WTC11 (cell line): ENCODE measurements around the gene ITPK1.

ENCODE experiments used
- CTCF ChIP-seq: fragments of 200-600 bp; IDR thresholded peaks from 2 replicates; pipeline ENCODE4 v1.8.0; 2022; ENCODE audit warnings: antibody characterized with exemption
- IRF2 ChIP-seq: sonication (generic); formaldehyde crosslinking; IDR thresholded peaks from 2 replicates; pipeline ENCODE4 v1.8.0; 2022; ENCODE audit warnings: low read depth, missing genetic modification reagents, borderline replicate concordance
- JAZF1 ChIP-seq: fragments of 250-450 bp; sonication (Bioruptor Pico); IDR thresholded peaks from 2 replicates; pipeline ENCODE4 v1.9.0; 2021; ENCODE audit warnings: moderate library complexity, mild to moderate bottlenecking, inconsistent platforms
- MAX ChIP-seq: sonication (generic); formaldehyde crosslinking; IDR thresholded peaks from 2 replicates; pipeline ENCODE4 v1.8.0; 2022; ENCODE audit warnings: mild to moderate bottlenecking, missing genetic modification reagents
- MLX ChIP-seq: sonication (generic); formaldehyde crosslinking; IDR thresholded peaks from 2 replicates; pipeline ENCODE4 v1.8.1; 2023; ENCODE audit warnings: mild to moderate bottlenecking, missing genetic modification reagents, moderate library complexity
- RELA ChIP-seq: sonication (generic); formaldehyde crosslinking; IDR thresholded peaks from 2 replicates; pipeline ENCODE4 v1.8.1; 2022; ENCODE audit warnings: missing genetic modification reagents, mild to moderate bottlenecking, borderline replicate concordance
- SP1 ChIP-seq: sonication (generic); formaldehyde crosslinking; conservative IDR thresholded peaks from 2 replicates; pipeline ENCODE4 v1.8.1; 2022; ENCODE audit warnings: missing genetic modification reagents
- TEAD1 ChIP-seq: sonication (generic); formaldehyde crosslinking; IDR thresholded peaks from 2 replicates; pipeline ENCODE4 v1.8.0; 2022; ENCODE audit warnings: mild to moderate bottlenecking, missing genetic modification reagents

DNA sequence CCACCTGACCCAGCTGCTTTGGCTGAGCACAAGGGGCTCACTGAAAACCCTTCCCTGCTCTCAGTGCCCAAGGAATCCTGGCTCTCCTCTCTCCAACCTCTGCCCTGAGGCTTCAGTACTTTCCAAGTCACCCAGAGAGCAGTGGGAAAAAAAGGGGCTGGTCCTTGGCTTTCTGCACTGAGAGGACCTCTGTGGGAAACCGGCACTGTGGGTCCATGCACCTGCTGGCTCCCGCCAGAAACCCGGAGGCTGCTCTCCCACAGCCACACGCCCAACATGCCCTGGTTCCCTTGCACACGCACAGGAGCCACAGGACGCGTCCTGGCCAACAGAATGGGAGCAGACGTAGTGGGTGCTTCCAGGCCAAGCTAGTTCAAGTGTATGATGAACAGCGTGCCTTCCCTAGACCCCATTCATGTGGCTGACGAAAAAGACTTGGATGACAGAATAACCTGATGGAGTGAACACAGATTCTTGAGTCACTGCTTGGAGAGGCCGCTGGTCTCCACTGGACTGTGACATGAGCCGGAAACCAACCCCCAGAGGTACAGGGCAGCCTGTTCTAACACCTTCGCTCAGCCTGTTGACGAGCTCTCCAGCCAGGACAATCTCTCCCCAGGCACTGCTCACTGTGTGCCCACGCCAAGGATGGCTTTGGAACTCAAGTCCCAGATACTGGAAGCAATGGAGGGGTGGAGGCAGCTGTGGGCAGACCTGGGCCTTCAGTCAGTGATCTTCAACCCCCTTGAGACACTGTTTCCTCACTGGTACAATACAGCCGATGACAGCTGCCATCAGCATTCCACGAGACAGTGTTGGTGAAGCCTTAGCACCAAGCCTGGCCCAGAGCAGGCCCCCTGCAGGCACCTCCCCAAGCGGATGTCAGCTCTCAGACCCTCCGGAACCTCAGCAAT is 87.7 kb downstream of the ITPK1 start:
- no peak for TF ChIP-seq MLX (CRISPR knock-in tag)
- no peak for TF ChIP-seq MAX (CRISPR knock-in tag)
- TF ChIP-seq RELA (CRISPR knock-in tag), result no peak
- TF ChIP-seq JAZF1 (CRISPR knock-in tag), result no peak
- no peak for TF ChIP-seq CTCF
- no peak for TF ChIP-seq TEAD1 (CRISPR knock-in tag)
- no peak for TF ChIP-seq IRF2 (CRISPR knock-in tag)
- TF ChIP-seq SP1 (CRISPR knock-in tag), result no peak
